HepG2 (cell line): ENCODE results near the gene BMPER. TPM values are rescaled to one million over a fixed set of nuclear protein-coding genes. Genes with fewer than 3 reads are reported as not detected.

Experiments
- ATAC-seq: fragments of 200-7000 bp; cut with Tn5 transposase; 3 replicates; pipeline ENCODE4 v1.9.1; 2020; ENCODE audit warnings: mild to moderate bottlenecking, moderate library complexity
- BruUV-seq: library from RNA; stranded (reverse); fragments of 400-500 nt; replicated peaks from 2 replicates; lab custom pipeline; 2021; lab: Mats Ljungman, UMichigan
- CTCF ChIA-PET: fragments of 300-600 bp; formaldehyde crosslinking; extraction: SDS; loops from one replicate; lab custom pipeline; 2021; ENCODE audit warnings: low total read pairs, inconsistent platforms, low intra/inter-chr PET ratio; lab: Yijun Ruan, JAX
- POLR2A ChIA-PET: fragments of 350-600 bp; sonication (Branson Sonifier 250); formaldehyde crosslinking; loops from one replicate; lab custom pipeline; 2020; ENCODE audit warnings: antibody characterized with exemption, inconsistent platforms; lab: Yijun Ruan, JAX
- DNase-seq: peaks from one replicate; pipeline ENCODE4 v3.0.0-alpha.2; 2015; ENCODE audit warnings: low spot score
- FAIRE-seq: peaks from 3 replicates; lab custom pipeline; 2011; peaks lifted over from hg19 to GRCh38; lab: Jason Lieb, UNC
- H2AFZ ChIP-seq: one replicate; pipeline ENCODE4 v1.6.1; 2011; ENCODE audit warnings: low read length, inconsistent platforms
- H3K27ac ChIP-seq: fragments of 300-600 bp; 3 replicates; pipeline ENCODE4 v1.8.0; 2011; ENCODE audit warnings: mixed run types, mild to moderate bottlenecking, mixed read lengths, low read length, inconsistent platforms; ENCODE audit not compliant: insufficient read depth; ENCODE audit errors: extremely low read length
- H3K27me3 ChIP-seq, 2 experiments: fragments of 200-600 bp in 1 of 2; 2 replicates in 1 of 2; 3 replicates in 1 of 2; pipeline versions ENCODE4 v1.6.0 to v1.8.0; 2011; ENCODE audit warnings: low read length in 2 of 2, mild to moderate bottlenecking in 2 of 2, moderate library complexity in 2 of 2, inconsistent platforms in 1 of 2; ENCODE audit not compliant: insufficient read depth in 2 of 2, control insufficient read depth in 1 of 2
- H3K36me3 ChIP-seq, 2 experiments: fragments of 200-600 bp in 1 of 2; replicated peaks in 1 of 2; 2 replicates in 1 of 2; 3 replicates in 1 of 2; pipeline versions ENCODE4 v1.5.1 to v1.8.0; 2011; ENCODE audit warnings: low read length in 2 of 2, inconsistent platforms in 1 of 2; ENCODE audit not compliant: insufficient read depth in 2 of 2, control insufficient read depth in 1 of 2
- H3K4me1 ChIP-seq: 2 replicates; pipeline ENCODE4 v1.5.1; 2012; ENCODE audit warnings: low read length, inconsistent platforms; ENCODE audit not compliant: insufficient read depth
- H3K4me2 ChIP-seq: 2 replicates; pipeline ENCODE4 v1.6.0; 2011; ENCODE audit warnings: low read depth, low read length, inconsistent platforms
- H3K4me3 ChIP-seq, 3 experiments: fragments of 200-600 bp in 1 of 3; sonication (generic), shearing (Covaris generic) in 1 of 3; replicated peaks in 1 of 3; 2 replicates each; pipeline ENCODE4 v1.5.1; 2011 to 2016; ENCODE audit warnings: low read length in 3 of 3, inconsistent platforms in 2 of 3, low read depth in 2 of 3, mild to moderate bottlenecking in 2 of 3, control low read depth in 1 of 3, mixed read lengths in 1 of 3; ENCODE audit not compliant: insufficient read depth in 1 of 3
- H3K79me2 ChIP-seq: one replicate; pipeline ENCODE4 v1.6.1; 2011; ENCODE audit warnings: low read length, inconsistent platforms; ENCODE audit not compliant: insufficient read depth
- H3K9ac ChIP-seq: 2 replicates; pipeline ENCODE4 v1.6.0; 2011; ENCODE audit warnings: mild to moderate bottlenecking, low read depth, low read length, inconsistent platforms; ENCODE audit not compliant: insufficient read depth
- H3K9me3 ChIP-seq: 2 replicates; pipeline ENCODE4 v1.5.1; 2012; ENCODE audit warnings: mild to moderate bottlenecking, low read length
- H4K20me1 ChIP-seq: 2 replicates; pipeline ENCODE4 v1.6.0; 2011; ENCODE audit warnings: inconsistent platforms, mild to moderate bottlenecking, low read length, moderate library complexity; ENCODE audit not compliant: insufficient read depth
- KDM6A ChIP-seq: IDR thresholded peaks from 2 replicates; pipeline ENCODE4 v1.6.1; 2016; ENCODE audit warnings: low read depth
- KMT2A ChIP-seq: sonication (generic); formaldehyde crosslinking; IDR thresholded peaks from 2 replicates; pipeline ENCODE4 v1.4.0; 2020; ENCODE audit warnings: missing genetic modification reagents
- MBNL3 ChIP-seq: fragments of 250-450 bp; sonication (Bioruptor Pico); conservative IDR thresholded peaks from 2 replicates; pipeline ENCODE4 v1.8.0; 2022; ENCODE audit warnings: mild to moderate bottlenecking, inconsistent platforms
- SMARCE1 ChIP-seq: fragments of 450-650 bp; IDR thresholded peaks from 2 replicates; pipeline ENCODE4 v1.6.1; 2017; ENCODE audit warnings: borderline replicate concordance
- SMC3 ChIP-seq: IDR thresholded peaks from 2 replicates; pipeline ENCODE4 v1.6.1; 2011; ENCODE audit warnings: low read length, improper control_type of control experiment
- SUZ12 ChIP-seq: fragments of 150-350 bp; IDR thresholded peaks from 2 replicates; pipeline ENCODE4 v1.6.1; 2014; ENCODE audit warnings: low read depth, low read length
- ZBTB21 ChIP-seq: sonication (generic); formaldehyde crosslinking; IDR thresholded peaks from 2 replicates; pipeline ENCODE4 v1.4.0; 2020; ENCODE audit warnings: missing genetic modification reagents
- ZFP37 ChIP-seq: sonication (generic); formaldehyde crosslinking; IDR thresholded peaks from 2 replicates; pipeline ENCODE4 v1.4.0; 2020; ENCODE audit warnings: missing genetic modification reagents, borderline replicate concordance
- ZNF333 ChIP-seq: sonication (generic); formaldehyde crosslinking; IDR thresholded peaks from 2 replicates; pipeline ENCODE4 v1.4.0; 2020; ENCODE audit warnings: mild to moderate bottlenecking, missing genetic modification reagents, borderline replicate concordance
- ZNF660 ChIP-seq: sonication (generic); formaldehyde crosslinking; IDR thresholded peaks from 2 replicates; pipeline ENCODE4 v1.5.1; 2020; ENCODE audit warnings: mild to moderate bottlenecking, low read depth, missing genetic modification reagents, borderline replicate concordance
- WGBS: methylation state at CpG from one replicate; pipeline ENCODE4 v1.1.6; 2017; ENCODE audit warnings: low lambda C conversion rate; 5-methylcytosine and 5-hydroxymethylcytosine counted together
- in situ Hi-C: cut with HindIII; loops from 2 replicates; pipeline ENCODE4 v1.10.0; 2017; ENCODE audit warnings: low pct_unique_long_range_greater_than_20kb; ENCODE audit not compliant: extremely low pct_ligation_motif_present
- intact Hi-C: fragments of 100-400 bp; cut with micrococcal nuclease; formaldehyde crosslinking; loops from one replicate; pipeline ENCODE4 v1.10.0; 2022; ENCODE audit not compliant: unreplicated experiment
- polyA plus RNA-seq, 8 experiments: library from polyadenylated mRNA; depleted of rRNA in 3 of 8; stranded (reverse) in 7 of 8; unstranded in 1 of 8; fragments of >200 nt; fragmentation: Illumina TruSeq in 4 of 8; extraction: Trizol in 4 of 8; gene quantifications; 2 replicates each; pipeline versions ENCODE4 v1.2.1 to v1.2.3, GENCODE V29; 2011 to 2016; ENCODE audit warnings: low read depth in 4 of 8, missing spikeins in 1 of 8, mixed read lengths in 1 of 8; ENCODE audit not compliant: insufficient read depth in 1 of 8
- total RNA-seq, 5 experiments: library from RNA; depleted of rRNA; stranded (reverse); fragments of >200 nt; fragmentation: Illumina TruSeq; extraction: Trizol; gene quantifications; 2 replicates each; pipeline ENCODE4 v1.2.3, GENCODE V29; 2016; ENCODE audit warnings: low read depth in 1 of 5
- TF ChIP-seq, protein P1 (sequence below), 2 experiments: fragments of 450-650 bp in 1 of 2; sonication (generic) in 1 of 2; formaldehyde crosslinking in 1 of 2; IDR thresholded peaks; 2 replicates each; pipeline versions ENCODE4 v1.6.1 to v1.8.0; 2016 to 2022; ENCODE audit warnings: antibody characterized with exemption in 1 of 2, mild to moderate bottlenecking in 1 of 2, missing genetic modification reagents in 1 of 2

The BMPER gene
- total and polyA plus RNA-seq, 2 of the 13 experiments (the other 11 are each of a cell fraction or from before 2014, with no cell fraction given): not detected

DNA sequence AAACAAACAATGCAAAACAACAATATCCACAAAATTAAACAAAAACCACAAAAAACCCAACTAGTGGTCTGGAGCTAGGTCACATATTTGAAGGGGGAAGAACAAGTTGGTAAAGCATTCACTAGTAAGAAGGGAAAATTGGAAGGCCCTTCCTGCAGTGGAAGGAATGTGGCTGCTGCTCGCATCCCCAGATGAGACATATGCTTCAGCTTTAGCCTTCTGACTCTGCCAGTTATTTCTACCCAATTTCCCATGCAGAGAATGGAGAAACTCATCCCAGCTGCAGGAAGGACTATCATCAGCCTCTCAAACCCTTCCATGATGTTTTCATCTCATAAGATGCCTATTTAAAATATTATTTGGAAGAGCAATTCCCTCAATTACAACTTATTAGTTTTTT is 176.6 kb downstream of the BMPER start:
- Histone ChIP-seq H3K4me3 (no peak overlapping the region), H3K9me3 (no peaks in the 10 kb centered on the region), H3K79me2 (no peaks in the 10 kb centered on the region), H3K27me3 (peaks cover 0 to 1% of the 10 kb centered on the region in 2 experiments; a peak in 1 of 5 replicates), H3K4me1 (no peaks in the 10 kb centered on the region), H3K27ac (no peak overlapping the region), H2AFZ (no peak overlapping the region), H3K9ac (no peak overlapping the region), H3K4me2 (no peak overlapping the region), H4K20me1 (no peaks in the 10 kb centered on the region), H3K36me3 (no peaks in the 10 kb centered on the region)
- intact Hi-C loops (no loop called here), in situ Hi-C loops (no loop called here)
- FAIRE-seq: no peak
- ChIA-PET CTCF (no interaction called here), POLR2A (no interaction called here)
- no peak for ATAC-seq
- TF ChIP-seq ZBTB21 (CRISPR knock-in tag) (no peak), SMC3 (no peak), ZNF333 (no peak), KMT2A (no peak), ZNF660 (CRISPR knock-in tag) (no peak), SMARCE1 (no peak)
- no peak for DNase-seq
- WGBS: 33% methylated on average over 1 of the region's 1 CpG
- BruUV-seq: no TSS peak

DNA sequence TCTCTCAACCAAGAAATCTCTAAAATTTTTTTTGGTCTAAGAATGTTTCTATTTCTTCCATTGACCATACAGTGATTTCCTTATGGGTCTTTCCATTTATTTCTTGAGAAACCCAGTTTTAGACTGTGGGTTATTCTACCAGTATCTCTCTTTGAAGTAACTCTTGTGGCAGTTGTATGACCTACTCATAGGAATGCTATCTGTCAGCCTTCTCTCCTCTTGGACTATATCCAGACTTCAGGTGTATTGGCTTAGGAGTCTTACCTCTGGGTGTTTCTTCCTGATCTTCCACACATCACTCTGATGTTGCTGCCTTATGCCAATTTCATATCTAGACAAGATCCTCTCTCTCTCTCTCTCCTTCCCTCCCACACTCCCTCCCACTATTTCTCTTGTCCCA is 178.1 kb downstream of the BMPER start:
- FAIRE-seq: no peak
- H3K9me3 ChIP-seq: no peaks in the 10 kb centered on the region
- no peak for ATAC-seq
- intact Hi-C loops (no loop called here), in situ Hi-C loops (no loop called here)
- H3K27me3 ChIP-seq: peaks cover 0 to 1% of the 10 kb centered on the region in 2 experiments; a peak in 1 of 5 replicates
- no peaks in the 10 kb centered on the region for H4K20me1 ChIP-seq
- H3K36me3 ChIP-seq: no peaks in the 10 kb centered on the region
- ChIA-PET POLR2A (no interaction called here), CTCF (no interaction called here)
- no peak overlapping the region for H2AFZ ChIP-seq
- no peak overlapping the region for H3K27ac ChIP-seq
- no peak overlapping the region for H3K9ac ChIP-seq
- no TSS peak for BruUV-seq
- no peak for TF ChIP-seq ZFP37
- TF ChIP-seq KDM6A (CRISPR knock-in tag): no peak
- TF ChIP-seq MBNL3 (CRISPR knock-in tag): no peak
- TF ChIP-seq, protein P1, sequence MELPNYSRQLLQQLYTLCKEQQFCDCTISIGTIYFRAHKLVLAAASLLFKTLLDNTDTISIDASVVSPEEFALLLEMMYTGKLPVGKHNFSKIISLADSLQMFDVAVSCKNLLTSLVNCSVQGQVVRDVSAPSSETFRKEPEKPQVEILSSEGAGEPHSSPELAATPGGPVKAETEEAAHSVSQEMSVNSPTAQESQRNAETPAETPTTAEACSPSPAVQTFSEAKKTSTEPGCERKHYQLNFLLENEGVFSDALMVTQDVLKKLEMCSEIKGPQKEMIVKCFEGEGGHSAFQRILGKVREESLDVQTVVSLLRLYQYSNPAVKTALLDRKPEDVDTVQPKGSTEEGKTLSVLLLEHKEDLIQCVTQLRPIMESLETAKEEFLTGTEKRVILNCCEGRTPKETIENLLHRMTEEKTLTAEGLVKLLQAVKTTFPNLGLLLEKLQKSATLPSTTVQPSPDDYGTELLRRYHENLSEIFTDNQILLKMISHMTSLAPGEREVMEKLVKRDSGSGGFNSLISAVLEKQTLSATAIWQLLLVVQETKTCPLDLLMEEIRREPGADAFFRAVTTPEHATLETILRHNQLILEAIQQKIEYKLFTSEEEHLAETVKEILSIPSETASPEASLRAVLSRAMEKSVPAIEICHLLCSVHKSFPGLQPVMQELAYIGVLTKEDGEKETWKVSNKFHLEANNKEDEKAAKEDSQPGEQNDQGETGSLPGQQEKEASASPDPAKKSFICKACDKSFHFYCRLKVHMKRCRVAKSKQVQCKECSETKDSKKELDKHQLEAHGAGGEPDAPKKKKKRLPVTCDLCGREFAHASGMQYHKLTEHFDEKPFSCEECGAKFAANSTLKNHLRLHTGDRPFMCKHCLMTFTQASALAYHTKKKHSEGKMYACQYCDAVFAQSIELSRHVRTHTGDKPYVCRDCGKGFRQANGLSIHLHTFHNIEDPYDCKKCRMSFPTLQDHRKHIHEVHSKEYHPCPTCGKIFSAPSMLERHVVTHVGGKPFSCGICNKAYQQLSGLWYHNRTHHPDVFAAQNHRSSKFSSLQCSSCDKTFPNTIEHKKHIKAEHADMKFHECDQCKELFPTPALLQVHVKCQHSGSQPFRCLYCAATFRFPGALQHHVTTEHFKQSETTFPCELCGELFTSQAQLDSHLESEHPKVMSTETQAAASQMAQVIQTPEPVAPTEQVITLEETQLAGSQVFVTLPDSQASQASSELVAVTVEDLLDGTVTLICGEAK (IDR thresholded peaks at IDR 0.05): no peak
- TF ChIP-seq, protein P1 (CRISPR knock-in tag; IDR thresholded peaks at IDR 0.05): no peak
- TF ChIP-seq SUZ12: no peak
- DNase-seq: no peak
- H3K4me1 ChIP-seq: no peaks in the 10 kb centered on the region
- H3K4me3 ChIP-seq: no peak overlapping the region
- H3K79me2 ChIP-seq: no peaks in the 10 kb centered on the region
- no peak overlapping the region for H3K4me2 ChIP-seq
